T47D (cell line): ENCODE data around the gene ZNF496.
"Not testable (repeated sequence)": the region's sequence is repeated elsewhere in the genome, so short reads cannot be mapped to it uniquely, and the experiment has no call there.

ENCODE experiments used
- DNase-seq, 2 experiments: peaks; one replicate each; pipeline versions ENCODE4 v3.0.0 to v3.0.0-alpha.2; 2011 to 2012; ENCODE audit warnings: low read depth in 1 of 2, low spot score in 1 of 2
- JUND ChIP-seq: IDR thresholded peaks from 2 replicates; pipeline ENCODE4 v1.6.1; 2012; ENCODE audit warnings: low read depth
- in situ Hi-C: cut with HindIII; loops from 2 replicates; pipeline ENCODE4 v1.10.0; 2016; ENCODE audit warnings: low sequenced_read_pairs, low pct_unique_long_range_greater_than_20kb

ZNF496 gene

DNA sequence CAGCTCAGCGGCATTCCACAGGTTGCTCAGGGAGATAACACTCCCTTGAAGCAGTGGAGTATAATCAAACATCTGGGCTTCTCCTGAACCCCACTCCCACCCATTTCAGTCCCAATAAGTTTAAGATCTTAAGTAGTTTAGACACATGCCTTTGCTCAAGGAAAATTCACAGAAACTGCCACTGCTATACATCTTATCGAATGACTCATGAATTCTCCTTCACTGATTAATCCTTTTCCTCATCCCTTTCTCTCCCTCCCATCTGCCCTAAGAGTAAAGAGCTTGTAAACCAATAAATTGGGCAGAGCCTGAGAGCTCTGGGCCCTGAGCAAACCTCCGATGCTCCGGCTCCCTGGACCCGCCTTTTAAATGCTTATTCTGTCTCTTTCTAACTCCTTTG lies 65.6 kb downstream of the ZNF496 start:
- in situ Hi-C loops: no loop called here
- TF ChIP-seq JUND: no peak
- no peak for DNase-seq

DNA sequence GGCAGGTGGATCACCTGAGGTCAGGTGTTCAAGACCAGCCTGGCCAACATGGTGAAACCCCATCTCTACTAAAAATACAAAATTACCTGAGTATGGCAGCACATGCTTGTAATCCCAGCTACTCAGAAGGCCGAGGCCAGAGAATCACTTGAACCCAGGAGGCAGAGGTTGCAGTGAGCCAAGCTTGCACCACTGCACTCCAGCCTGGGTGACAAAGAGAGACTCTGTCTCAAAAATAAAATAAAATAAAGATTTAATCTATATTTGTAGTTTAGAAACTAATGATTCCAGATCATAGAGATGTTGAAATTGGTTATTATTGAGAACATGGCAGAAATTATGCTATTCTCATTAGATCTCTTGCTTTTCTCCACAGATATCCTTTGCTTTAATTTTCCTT lies 75.9 kb downstream of the ZNF496 start, which contains the start of gene VN1R5:
VN1R5 (plus strand) TSS at position 301 of the 400 bp plus-strand sequence.
- in situ Hi-C loops, DNase-seq: not testable (repeated sequence)

DNA sequence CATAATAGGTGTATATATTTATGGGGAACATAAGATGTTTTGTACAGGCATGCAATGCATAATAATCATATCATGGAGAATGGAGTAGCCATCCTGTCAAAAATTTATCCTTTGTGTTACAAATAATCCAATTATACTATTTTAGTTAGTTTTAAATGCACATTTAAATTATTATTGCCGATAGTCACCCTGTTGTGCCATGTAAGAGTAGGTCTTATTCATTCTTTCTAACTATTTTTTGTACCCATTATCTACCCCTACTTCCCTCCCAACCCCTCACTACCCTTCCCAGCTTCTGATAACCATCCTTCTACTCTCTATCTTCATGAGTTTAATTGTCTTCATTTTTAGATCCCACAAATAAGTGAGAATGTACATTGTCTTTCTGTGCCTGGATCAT lies 84.1 kb downstream of the ZNF496 start:
- no peak for DNase-seq
- in situ Hi-C loops: no loop called here
- no peak for TF ChIP-seq JUND
